ENCODE measurements around the gene UBR4. TPM values are rescaled to one million over a fixed set of nuclear protein-coding genes. Genes with fewer than 3 reads are reported as not detected.

The UBR4 gene
- polyA plus RNA-seq, 3 donors = 44.3 to 93.8 (median 49.4) TPM

GRCh38 chr1:19035377-19036040, 174.6 kb downstream of the UBR4 start:
- Histone ChIP-seq H3K79me2 (ENCODE audit: insufficient read depth, low read length) (no peaks in the 10 kb centered on the region), H3K27ac (ENCODE audit: low read depth in 1 of 2, low read length in 2 of 2) (no peak overlapping the region), H3K4me2 (replicated peaks; ENCODE audit: extremely low read depth, low read length, poor library complexity, severe bottlenecking) (no peak overlapping the region), H3K27me3 (ENCODE audit: control insufficient read depth in 2 of 2, insufficient read depth in 2 of 2, low read length in 2 of 2) (peaks cover 0 to 6% of the 10 kb centered on the region in 2 donors), H3K9ac (ENCODE audit: insufficient read depth, low read length, poor library complexity, severe bottlenecking) (no peak overlapping the region), H3K9me3 (replicated peaks in 1 of 2; ENCODE audit: control insufficient read depth in 1 of 2, insufficient read depth in 1 of 2, low read length in 2 of 2) (no peaks in the 10 kb centered on the region), H3K4me1 (ENCODE audit: control insufficient read depth in 1 of 2, insufficient read depth in 2 of 2, low read length in 2 of 2) (no peaks in the 10 kb centered on the region), H4K20me1 (ENCODE audit: insufficient read depth, low read length) (no peaks in the 10 kb centered on the region), H3K36me3 (replicated peaks in 1 of 2; ENCODE audit: control insufficient read depth in 1 of 2, insufficient read depth in 2 of 2, low read length in 2 of 2) (no peaks in the 10 kb centered on the region), H2AFZ (ENCODE audit: insufficient read depth, low read depth, low read length, poor library complexity, severe bottlenecking) (no peak overlapping the region), H3K4me3 (replicated peaks in 1 of 3; ENCODE audit: low read depth in 2 of 3, low read length in 3 of 3) (no peak overlapping the region)
- Mint-ChIP-seq H3K4me1 (no peaks in the 10 kb centered on the region), H3K36me3 (no peaks in the 10 kb centered on the region), H3K4me3 (no peak overlapping the region), H3K9me3 (no peaks in the 10 kb centered on the region), H3K27me3 (ENCODE audit: low read depth in 3 of 3) (peaks cover 14 to 22% (median 19%) of the 10 kb centered on the region in 3 donors), H3K27ac (no peak overlapping the region)
- intact Hi-C loops (cut with micrococcal nuclease) = no loop called here
- DNase-seq = no peak
- WGBS (ENCODE audit: insufficient coverage) = 66% methylated on average over 6 of the region's 7 CpGs
- TF ChIP-seq CTCF (IDR thresholded peaks at IDR 0.05) = no peak

- no peaks in the 10 kb centered on the region for H3K79me2 ChIP-seq (ENCODE audit: insufficient read depth, low read length)
- no peaks in the 10 kb centered on the region for H3K36me3 ChIP-seq (replicated peaks in 1 of 2; ENCODE audit: control insufficient read depth in 1 of 2, insufficient read depth in 2 of 2, low read length in 2 of 2)
- no peaks in the 10 kb centered on the region for H3K36me3 Mint-ChIP-seq
- no peaks in the 10 kb centered on the region for H3K4me1 Mint-ChIP-seq
- H3K4me3 ChIP-seq (replicated peaks in 1 of 3; ENCODE audit: low read depth in 2 of 3, low read length in 3 of 3) = no peak overlapping the region
- H3K27ac Mint-ChIP-seq = no peak overlapping the region
- H3K9me3 ChIP-seq (replicated peaks in 1 of 2; ENCODE audit: control insufficient read depth in 1 of 2, insufficient read depth in 1 of 2, low read length in 2 of 2) = no peaks in the 10 kb centered on the region
- intact Hi-C loops (cut with micrococcal nuclease) = no loop called here
- TF ChIP-seq CTCF (IDR thresholded peaks at IDR 0.05) = no peak
- no peak overlapping the region for H3K4me3 Mint-ChIP-seq
- H2AFZ ChIP-seq (ENCODE audit: insufficient read depth, low read depth, low read length, poor library complexity, severe bottlenecking) = no peak overlapping the region
- DNase-seq = no peak
- H3K4me1 ChIP-seq (ENCODE audit: control insufficient read depth in 1 of 2, insufficient read depth in 2 of 2, low read length in 2 of 2) = no peaks in the 10 kb centered on the region
- peaks cover 0 to 4% of the 10 kb centered on the region in 2 donors for H3K27me3 ChIP-seq (ENCODE audit: control insufficient read depth in 2 of 2, insufficient read depth in 2 of 2, low read length in 2 of 2)
- H3K27me3 Mint-ChIP-seq (ENCODE audit: low read depth in 3 of 3) = peaks cover 15 to 24% (median 22%) of the 10 kb centered on the region in 3 donors
- H3K9me3 Mint-ChIP-seq = no peaks in the 10 kb centered on the region
- H3K9ac ChIP-seq (ENCODE audit: insufficient read depth, low read length, poor library complexity, severe bottlenecking) = no peak overlapping the region
- H4K20me1 ChIP-seq (ENCODE audit: insufficient read depth, low read length) = no peaks in the 10 kb centered on the region
- H3K4me2 ChIP-seq (replicated peaks; ENCODE audit: extremely low read depth, low read length, poor library complexity, severe bottlenecking) = no peak overlapping the region
- WGBS (ENCODE audit: insufficient coverage) = 91% methylated on average over 10 of the region's 10 CpGs
- H3K27ac ChIP-seq (ENCODE audit: low read depth in 1 of 2, low read length in 2 of 2) = no peak overlapping the region
Measured at GRCh38 chr1:19034721-19035120, 175.3 kb downstream of the UBR4 start.

All from CD14-positive monocyte (primary cell).